GM18951 (cell line): ENCODE measurements around the gene SSPN.

Source experiments
- POLR2A ChIP-seq: IDR thresholded peaks from 4 replicates; pipeline ENCODE4 v1.6.1; 2011; ENCODE audit warnings: mild to moderate bottlenecking; ENCODE audit not compliant: insufficient read length, insufficient read depth; ENCODE audit errors: extremely low read depth
- in situ Hi-C: fragments of 300-500 bp; cut with MboI; formaldehyde crosslinking; loops from one replicate; pipeline ENCODE4 v1.12.0; 2022; ENCODE audit warnings: low sequenced_read_pairs, mixed read lengths, inconsistent platforms; ENCODE audit not compliant: unreplicated experiment

The SSPN gene

DNA sequence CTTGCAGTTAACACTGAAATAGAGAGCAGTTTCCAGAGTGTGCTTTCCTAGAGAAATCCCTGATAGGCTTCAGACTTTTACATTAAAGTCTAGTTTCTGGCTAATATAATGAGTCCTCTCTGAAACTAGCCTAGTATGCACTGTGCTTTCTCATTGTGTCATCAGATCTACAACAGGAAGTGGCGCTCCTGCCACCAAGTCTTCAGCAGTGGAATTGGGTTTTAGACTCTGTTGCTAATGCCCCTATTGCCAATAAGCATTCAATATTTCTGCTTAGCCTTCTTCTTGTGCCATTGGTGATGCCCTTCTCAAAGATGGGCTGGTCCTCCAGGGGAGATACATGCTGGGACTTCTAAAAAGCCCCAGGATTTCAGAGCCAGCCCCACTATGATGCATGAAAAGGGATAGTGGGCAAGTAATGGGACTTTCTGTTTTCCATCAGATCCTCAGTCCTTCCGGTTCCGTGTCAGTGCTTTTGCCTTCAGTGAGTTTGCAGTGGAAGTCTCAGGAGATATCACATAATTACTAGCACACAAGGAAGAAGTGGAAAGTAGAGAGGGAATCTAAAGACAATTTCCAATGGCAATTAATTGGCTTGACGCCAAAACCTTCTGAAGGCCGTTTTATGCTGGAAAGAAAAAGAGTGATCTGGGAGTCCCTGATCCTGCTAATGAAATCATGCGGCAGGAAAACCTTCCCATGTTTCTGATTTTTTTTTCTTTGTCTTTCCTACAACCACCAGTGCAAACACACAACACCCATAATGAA, 50.0 kb downstream of the SSPN start:
- in situ Hi-C loops: no loop called here
- no peak for TF ChIP-seq POLR2A

DNA sequence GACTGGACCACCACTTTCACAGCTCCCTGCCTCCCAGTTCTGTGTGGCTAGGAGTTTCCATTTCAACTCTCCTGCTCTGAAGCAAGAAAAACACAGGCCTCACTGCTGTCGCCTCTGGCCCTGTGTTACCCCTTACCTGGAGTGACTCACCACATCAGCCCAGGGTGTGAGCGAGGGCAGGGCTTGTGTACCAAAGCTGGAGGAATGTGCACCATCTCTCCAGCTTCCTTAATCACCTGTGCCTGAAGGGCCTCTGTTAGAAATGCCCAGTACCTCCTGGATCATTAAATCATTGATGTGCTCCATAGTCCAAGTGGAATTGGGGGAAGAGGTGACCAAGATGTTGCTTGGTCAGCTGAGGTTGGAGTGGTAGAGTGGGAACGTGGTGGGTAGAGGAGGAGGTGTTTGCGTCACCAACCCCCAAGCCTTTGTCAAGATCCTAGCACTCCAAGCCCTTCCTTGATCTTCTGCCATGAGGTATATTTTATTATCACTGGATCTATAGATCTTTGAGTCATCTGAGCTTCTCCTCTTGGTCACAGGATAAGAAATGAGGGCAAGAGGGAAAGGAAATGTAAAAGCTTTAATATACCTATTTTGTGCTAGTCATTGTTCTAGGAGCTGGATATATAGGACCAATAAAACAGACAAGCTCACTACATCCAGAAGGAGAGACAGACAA, 51.3 kb downstream of the SSPN start:
- TF ChIP-seq POLR2A: no peak
- in situ Hi-C loops: no loop called here

DNA sequence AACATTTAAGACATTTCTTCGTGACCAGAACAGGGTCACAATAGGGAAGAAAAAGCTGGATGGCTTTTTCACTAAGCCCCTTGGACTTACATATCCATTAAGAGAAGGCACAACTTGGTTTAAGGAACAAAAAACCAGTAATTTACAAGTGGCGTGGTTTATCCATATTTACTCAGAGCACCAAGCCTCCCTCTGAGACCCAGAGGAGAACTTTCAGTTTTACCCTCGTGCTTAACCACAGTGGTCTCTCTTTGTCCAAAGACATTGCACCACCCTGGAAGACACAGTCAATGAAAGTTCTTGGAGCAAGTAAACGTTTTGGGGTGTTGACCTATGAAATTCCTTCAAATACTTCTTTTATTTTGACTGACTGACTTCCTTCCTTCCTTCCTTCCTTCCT, 52.5 kb downstream of the SSPN start:
- in situ Hi-C loops: no loop called here
- TF ChIP-seq POLR2A: no peak

DNA sequence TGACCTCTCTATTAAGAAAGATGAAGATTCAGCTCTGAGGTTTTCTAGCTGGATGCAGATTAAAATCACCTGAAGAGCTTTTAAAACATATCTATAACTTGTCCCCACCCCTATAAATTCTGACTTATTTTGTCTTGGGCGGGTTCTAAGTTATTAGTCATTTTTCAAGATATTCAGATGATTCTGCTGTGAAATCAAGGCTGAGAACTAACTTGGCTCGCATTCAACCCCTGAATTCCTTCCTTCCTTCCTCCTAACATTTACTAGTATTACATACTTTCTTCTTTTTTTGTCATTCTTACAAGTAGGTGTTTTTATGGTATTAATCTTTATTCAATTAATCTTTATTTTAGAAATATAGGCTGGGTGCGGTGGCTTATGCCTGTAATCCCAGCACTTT, 55.4 kb downstream of the SSPN start:
- in situ Hi-C loops: no loop called here
- TF ChIP-seq POLR2A: no peak

DNA sequence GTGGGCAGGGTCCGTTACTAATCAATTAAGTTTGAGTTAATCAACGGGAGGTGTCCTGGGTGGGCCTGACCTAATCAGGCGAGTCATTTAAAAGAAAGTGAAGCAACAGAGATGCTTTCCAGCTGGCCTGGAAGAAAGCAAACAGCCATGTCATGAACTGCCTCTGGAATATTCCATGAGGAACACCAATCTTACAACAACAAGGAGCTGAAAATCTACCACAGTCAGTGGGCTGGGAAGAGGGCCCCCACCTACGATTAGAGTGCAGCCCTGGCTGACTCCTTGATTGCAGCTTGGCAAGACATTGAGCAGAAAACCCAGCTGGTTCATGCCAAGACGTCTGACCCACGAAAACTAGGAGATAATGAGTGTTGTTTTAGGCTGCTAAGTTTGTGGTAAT, 56.2 kb downstream of the SSPN start:
- in situ Hi-C loops: no loop called here
- no peak for TF ChIP-seq POLR2A

DNA sequence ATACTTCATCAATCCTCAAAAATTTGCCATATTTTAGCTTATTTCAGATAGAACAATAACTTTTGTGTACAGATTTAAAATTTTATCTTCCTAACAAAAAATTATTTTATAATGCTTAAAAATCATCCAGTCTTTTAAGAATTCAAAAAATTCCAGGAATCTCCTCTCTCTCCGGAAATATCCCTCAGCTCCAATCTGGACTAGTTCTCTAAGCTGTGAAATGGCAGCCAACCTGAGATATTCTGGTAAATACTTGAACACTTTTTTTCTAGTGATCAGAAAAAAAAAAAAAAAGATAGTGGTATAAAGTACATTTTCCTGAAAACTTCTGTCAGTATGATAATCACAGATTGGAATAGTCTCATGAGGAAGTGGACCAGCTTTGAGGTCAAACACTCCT, 57.6 kb downstream of the SSPN start:
- no peak for TF ChIP-seq POLR2A
- in situ Hi-C loops: no loop called here

DNA sequence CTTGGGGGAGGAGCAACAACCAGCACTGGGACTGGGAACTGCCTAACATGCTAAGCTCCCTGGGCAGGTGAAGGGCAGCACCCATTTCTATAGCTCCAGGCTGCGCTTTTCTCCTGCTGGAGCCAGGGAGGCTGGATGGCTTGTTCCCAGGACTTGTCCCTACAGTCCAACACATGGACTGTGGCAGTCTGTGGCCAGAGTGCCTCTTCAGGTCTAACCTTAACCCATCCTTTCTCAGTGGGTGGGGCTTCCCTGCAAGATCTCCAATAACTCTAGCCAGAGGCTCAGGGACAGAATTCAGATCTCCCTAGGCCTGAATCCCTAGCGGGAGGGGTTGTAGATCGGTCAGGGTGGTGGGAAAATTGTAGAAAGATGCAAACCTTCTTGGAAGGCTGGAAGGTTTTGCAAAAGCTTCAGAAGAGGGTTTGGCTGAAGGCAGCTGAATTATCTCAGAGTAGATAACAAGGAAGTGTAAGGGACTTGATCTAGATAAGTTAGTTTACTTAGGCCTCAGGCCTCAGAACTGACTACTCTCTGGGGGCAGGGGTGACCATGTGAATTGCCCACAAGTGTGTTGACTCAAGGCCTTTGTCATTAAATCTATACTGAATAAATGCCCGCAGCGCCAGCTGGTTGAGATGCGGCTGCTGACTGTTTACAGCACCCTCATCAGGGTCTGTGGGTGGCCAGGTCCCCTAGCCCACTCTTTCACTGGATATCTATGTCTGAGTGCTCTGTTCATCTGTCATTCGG, 60.7 kb downstream of the SSPN start:
- in situ Hi-C loops: no loop called here
- TF ChIP-seq POLR2A: no peak

DNA sequence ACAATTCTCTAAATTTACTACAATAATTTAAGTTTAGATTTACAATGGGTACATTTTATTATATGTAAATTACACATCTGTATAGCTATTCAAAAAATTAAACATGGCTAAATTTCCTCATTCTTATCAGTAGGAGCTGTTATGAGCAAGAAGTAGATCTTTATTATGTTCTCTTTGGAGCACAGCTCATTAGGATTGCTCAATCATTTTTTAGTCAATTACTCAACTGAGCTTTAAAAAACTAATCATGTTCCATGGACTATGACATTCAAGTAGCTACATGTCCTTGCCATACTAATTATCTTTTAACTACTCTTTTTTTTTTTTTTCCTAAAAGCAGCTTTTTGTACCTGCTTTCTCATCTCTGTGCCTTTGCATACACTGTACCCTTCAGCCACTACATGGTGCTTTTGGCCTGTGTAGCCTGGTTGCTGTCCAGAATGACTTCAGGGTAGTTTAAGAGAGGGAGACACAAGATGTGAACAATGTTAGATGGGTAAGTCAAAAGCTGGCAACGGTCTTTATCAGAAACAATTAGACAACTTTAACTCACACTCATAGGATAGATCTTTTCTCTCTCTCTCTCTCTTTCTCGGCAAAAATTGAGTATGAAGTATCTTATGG, 69.0 kb downstream of the SSPN start:
- no peak for TF ChIP-seq POLR2A
- in situ Hi-C loops: no loop called here

DNA sequence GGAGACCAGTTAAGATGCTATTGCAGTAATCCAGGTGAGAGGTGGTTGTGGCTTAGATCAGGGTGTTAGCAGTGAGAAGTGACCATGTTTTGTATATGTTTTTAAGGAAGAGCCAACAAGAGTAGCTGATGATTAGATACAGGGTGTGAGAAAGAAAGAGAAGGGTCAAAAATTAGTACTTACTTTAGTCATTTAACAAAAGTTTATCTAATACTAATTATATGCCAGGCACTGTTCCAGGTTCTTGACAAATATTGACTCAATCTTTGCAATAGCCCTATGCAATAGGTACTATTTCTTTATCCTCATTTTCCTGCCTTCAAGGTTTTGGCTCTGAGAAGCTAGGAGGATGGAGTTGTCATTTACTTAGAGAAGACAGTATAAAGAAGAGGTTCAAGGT, 70.2 kb downstream of the SSPN start:
- TF ChIP-seq POLR2A: no peak
- in situ Hi-C loops: no loop called here

DNA sequence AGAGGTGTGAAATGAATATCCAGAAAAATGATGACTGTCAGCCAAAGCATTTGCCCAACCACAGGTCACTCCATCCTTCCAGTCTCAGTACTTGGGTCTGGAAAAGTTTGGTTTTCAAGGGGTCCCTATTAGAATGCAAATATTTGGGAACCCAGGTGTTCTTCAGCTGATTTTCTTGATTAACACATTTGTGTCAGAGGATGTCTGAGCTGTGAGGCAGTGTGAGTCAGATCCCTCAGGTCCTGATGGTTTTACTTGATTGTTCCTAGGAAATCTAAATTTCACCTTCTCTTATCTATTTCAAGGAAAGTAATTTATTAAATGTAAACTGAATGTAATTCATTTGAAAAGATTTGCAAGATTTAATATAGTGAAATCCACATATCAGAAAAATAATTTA, 71.5 kb downstream of the SSPN start:
- no peak for TF ChIP-seq POLR2A
- in situ Hi-C loops: no loop called here

DNA sequence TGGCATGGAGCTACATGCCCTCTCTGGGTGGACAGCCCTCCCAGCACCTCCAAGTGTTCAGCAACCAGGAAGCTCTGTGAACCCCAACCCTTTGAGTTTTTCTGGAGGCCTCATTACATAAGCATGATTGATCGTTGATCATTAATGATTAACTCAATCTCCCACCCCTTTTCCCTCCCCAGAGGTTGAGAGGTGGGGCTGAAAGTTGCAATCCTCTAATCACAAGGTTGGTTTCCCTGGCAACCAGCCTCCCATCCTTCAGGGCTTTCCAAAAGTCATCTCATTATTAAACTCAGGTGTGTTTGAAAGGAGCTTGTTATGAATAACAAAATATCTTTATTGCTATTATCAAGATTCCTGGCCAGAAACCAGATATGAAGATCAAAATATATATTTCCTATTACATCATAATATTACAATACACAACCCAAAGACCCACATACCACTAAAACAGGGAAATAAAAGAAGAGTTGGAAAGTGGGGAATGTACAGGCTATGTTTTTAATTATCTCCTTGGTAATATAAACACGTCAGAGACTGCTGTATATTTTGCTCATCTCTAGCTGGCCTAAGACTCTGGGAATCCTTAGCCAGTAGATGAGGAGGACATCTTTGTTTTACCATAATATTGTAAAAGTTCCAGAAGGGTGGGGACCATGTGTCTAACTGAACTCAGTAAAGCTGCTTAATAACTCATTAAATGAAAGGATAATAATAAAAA, 73.6 kb downstream of the SSPN start:
- in situ Hi-C loops: no loop called here

DNA sequence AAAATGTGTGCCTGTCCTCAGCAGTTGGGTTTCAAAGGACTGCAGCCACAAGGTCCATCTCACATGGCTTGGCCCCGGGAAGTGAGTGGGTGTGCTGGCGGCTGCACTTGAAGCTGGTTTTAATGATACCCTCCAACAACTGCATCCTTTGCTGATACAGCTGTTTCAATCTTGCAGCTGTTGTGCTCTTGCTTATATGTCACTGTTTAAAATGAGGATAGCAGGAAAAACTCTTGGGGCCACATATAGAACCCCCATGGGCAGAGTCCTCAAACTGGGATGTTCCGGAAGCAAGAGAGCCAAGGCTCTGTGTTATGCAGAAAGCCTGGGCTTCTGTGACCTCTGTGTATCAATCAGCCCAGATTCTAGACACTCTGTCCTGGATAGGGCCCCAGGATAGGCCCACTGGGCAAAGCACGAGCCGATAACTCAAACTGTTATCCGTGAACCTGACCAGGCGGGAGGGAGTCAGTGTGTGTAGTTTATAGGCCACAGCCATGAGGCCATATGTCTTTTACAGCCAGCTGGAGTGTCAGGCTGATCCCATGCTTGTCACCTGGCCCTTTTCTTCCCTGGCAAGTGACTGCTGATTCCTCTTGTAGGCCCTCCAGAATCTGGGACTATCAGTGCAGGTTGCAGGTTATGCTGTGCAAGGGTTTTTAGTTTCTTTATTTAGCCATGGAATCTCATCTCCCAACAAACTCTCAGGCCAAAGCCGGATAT, 74.3 kb downstream of the SSPN start:
- no peak for TF ChIP-seq POLR2A
- in situ Hi-C loops: no loop called here

More for the DNA sequence above, 73.6 kb downstream of the SSPN start:
- TF ChIP-seq POLR2A: no peak

DNA sequence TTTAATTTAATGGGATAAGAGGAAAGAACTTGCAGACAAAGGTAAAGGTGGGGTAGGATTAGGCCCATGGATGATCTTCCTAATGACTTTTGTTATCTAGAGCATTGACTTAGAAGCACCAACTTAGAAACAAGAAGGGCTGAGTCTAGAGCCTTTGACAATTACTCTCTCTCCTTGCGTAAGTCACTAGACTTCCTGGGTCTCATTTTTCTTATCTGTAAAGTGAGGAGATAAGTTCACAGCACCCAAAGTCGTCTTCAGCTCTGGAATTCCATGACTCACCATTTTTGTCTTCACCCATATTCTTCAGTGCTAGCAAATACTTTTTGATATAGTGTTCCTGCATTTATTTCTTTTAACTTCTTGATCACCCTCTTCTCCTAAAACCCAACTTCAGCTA, 75.7 kb downstream of the SSPN start:
- no peak for TF ChIP-seq POLR2A
- in situ Hi-C loops: no loop called here
